Measurements from ENCODE around the gene NSL1. TPM values are rescaled to one million over a fixed set of nuclear protein-coding genes. Genes with fewer than 3 reads are reported as not detected.

NSL1 gene
- total RNA-seq, 4 donors from 2014 or later = 10.8 to 22.3 (median 16.9) TPM

DNA sequence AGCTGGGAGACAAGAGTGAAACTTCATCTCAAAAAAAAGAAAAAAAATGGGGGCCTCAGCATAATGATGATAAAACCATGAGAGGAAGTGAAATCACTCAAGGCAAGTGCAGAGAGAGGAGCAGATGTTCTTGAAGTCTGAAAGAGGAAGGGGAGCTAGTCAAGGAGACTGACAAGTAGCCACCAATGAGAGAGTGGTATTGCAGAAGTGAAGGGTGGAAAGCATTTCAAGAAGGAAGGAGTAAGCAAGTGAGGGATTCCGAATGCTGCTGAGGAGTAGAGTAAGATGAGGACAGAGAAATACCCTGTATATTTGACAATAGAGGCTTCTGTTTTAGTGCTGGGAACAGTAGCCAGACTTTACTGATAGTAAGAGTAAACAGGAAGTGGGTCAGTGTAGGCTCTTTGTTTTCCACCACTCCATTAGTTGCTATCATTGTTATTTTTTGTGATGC is 3.0 kb upstream of the NSL1 start:
- no peak for DNase-seq
- Histone ChIP-seq H3K36me3 (peaks cover 0 to 42% (median 0%) of the 10 kb centered on the region in 3 donors), H3K4me1 (peaks cover 0 to 29% (median 13%) of the 10 kb centered on the region in 3 donors), H3K27me3 (no peaks in the 10 kb centered on the region), H3K4me3 (no peak overlapping the region), H3K27ac (peak overlapping the region in 1 of 4 donors; percentile 17), H3K9me3 (no peaks in the 10 kb centered on the region)
- TF ChIP-seq, protein P1, sequence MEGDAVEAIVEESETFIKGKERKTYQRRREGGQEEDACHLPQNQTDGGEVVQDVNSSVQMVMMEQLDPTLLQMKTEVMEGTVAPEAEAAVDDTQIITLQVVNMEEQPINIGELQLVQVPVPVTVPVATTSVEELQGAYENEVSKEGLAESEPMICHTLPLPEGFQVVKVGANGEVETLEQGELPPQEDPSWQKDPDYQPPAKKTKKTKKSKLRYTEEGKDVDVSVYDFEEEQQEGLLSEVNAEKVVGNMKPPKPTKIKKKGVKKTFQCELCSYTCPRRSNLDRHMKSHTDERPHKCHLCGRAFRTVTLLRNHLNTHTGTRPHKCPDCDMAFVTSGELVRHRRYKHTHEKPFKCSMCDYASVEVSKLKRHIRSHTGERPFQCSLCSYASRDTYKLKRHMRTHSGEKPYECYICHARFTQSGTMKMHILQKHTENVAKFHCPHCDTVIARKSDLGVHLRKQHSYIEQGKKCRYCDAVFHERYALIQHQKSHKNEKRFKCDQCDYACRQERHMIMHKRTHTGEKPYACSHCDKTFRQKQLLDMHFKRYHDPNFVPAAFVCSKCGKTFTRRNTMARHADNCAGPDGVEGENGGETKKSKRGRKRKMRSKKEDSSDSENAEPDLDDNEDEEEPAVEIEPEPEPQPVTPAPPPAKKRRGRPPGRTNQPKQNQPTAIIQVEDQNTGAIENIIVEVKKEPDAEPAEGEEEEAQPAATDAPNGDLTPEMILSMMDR (IDR thresholded peaks at IDR 0.05) = no peak
- peak in 1 of 4 donors; percentile 11 for TF ChIP-seq POLR2A (IDR thresholded peaks at IDR 0.05)
- WGBS, 2 donors = 58 to 86% methylated on average over 1 of the region's 1 CpG
- intact Hi-C loops (cut with DNase I) = no loop called here

- Histone ChIP-seq H3K9me3 (no peaks in the 10 kb centered on the region), H3K36me3 (peaks cover 0 to 24% (median 0%) of the 10 kb centered on the region in 3 donors), H3K4me1 (peaks cover 0 to 36% (median 13%) of the 10 kb centered on the region in 3 donors), H3K27ac (peak overlapping the region; percentile 87 to 97 (median 95)), H3K27me3 (no peaks in the 10 kb centered on the region), H3K4me3 (peak overlapping the region; percentile 88 to 94 (median 91))
- 18 to 27% methylated on average over 9 to 16 of the region's 16 CpGs for WGBS, 2 donors
- DNase-seq = no peak
- TF ChIP-seq, protein P1 (IDR thresholded peaks at IDR 0.05) = no peak
- no peak for TF ChIP-seq POLR2A (IDR thresholded peaks at IDR 0.05)
- intact Hi-C loops (cut with DNase I) = no loop called here
Measured at GRCh38 chr1:212792396-212792908, 875 bp upstream of the NSL1 start.

DNA sequence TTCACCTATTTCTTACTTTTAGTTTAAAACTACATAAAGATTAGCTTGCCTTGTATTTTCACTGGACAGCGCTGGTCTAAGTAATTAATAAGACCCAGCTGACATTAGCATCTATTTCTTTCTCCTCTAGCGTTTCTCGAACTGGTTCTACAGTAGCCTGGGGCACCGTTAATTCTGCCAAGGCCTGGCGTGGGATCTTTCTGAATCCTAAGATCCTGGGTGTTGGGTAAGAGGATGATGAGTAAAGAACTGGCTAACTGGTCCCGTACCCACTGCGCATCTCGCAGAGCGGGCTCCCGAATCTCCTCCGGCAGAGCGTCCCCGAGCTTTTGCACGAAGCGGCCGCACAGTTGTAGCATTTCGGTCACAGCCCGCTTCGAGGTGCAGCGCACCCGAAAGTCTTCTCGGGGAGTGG is 309 bp downstream of the NSL1 start:
- DNase-seq = no peak
- no peaks in the 10 kb centered on the region for H3K27me3 ChIP-seq
- peak overlapping the region; percentile 88 to 94 (median 91) for H3K4me3 ChIP-seq
- TF ChIP-seq POLR2A (IDR thresholded peaks at IDR 0.05) = no peak
- TF ChIP-seq, protein P1 (IDR thresholded peaks at IDR 0.05) = no peak
- peaks cover 0 to 24% (median 0%) of the 10 kb centered on the region in 3 donors for H3K36me3 ChIP-seq
- WGBS, 2 donors = 1 to 6% methylated on average over 5 of the region's 22 CpGs
- peaks cover 0 to 36% (median 13%) of the 10 kb centered on the region in 3 donors for H3K4me1 ChIP-seq
- H3K27ac ChIP-seq = peak overlapping the region; percentile 87 to 97 (median 95)
- H3K9me3 ChIP-seq = no peaks in the 10 kb centered on the region
- intact Hi-C loops (cut with DNase I) = no loop called here

- Histone ChIP-seq H3K27me3 (no peaks in the 10 kb centered on the region), H3K4me1 (peaks cover 0 to 20% (median 9%) of the 10 kb centered on the region in 3 donors), H3K9me3 (no peaks in the 10 kb centered on the region), H3K27ac (no peak overlapping the region), H3K36me3 (peaks cover 0 to 62% (median 0%) of the 10 kb centered on the region in 3 donors), H3K4me3 (no peak overlapping the region)
- 93 to 96% methylated on average over 1 of the region's 1 CpG for WGBS, 2 donors
- DNase-seq = no peak
- TF ChIP-seq, protein P1 (IDR thresholded peaks at IDR 0.05) = no peak
- TF ChIP-seq POLR2A (IDR thresholded peaks at IDR 0.05) = no peak
- intact Hi-C loops (cut with DNase I) = loop anchor here (10.0 kb wide), 1 partner anchor 301 kb away; no protein-coding TSS in a partner anchor
Measured at GRCh38 chr1:212785871-212786270, 5.7 kb downstream of the NSL1 start.

- intact Hi-C loops (cut with DNase I) = loop anchor here (10.0 kb wide), 1 partner anchor 299 kb away; no protein-coding TSS in a partner anchor
- WGBS, 2 donors = 61 to 69% methylated on average over 1 of the region's 1 CpG
- Histone ChIP-seq H3K27me3 (no peaks in the 10 kb centered on the region), H3K36me3 (peaks cover 0 to 73% (median 0%) of the 10 kb centered on the region in 3 donors), H3K4me1 (peaks cover 0 to 1% (median 0%) of the 10 kb centered on the region in 3 donors), H3K9me3 (no peaks in the 10 kb centered on the region), H3K4me3 (no peak overlapping the region), H3K27ac (no peak overlapping the region)
- DNase-seq = no peak
- no peak for TF ChIP-seq POLR2A (IDR thresholded peaks at IDR 0.05)
- TF ChIP-seq, protein P1 (IDR thresholded peaks at IDR 0.05) = no peak
Measured at GRCh38 chr1:212783976-212784375, 7.6 kb downstream of the NSL1 start.
